ENCODE measurements around the gene GALK1.
"Not testable (repeated sequence)": the region's sequence is repeated elsewhere in the genome, so short reads cannot be mapped to it uniquely, and the experiment has no call there.

Gene GALK1

DNA sequence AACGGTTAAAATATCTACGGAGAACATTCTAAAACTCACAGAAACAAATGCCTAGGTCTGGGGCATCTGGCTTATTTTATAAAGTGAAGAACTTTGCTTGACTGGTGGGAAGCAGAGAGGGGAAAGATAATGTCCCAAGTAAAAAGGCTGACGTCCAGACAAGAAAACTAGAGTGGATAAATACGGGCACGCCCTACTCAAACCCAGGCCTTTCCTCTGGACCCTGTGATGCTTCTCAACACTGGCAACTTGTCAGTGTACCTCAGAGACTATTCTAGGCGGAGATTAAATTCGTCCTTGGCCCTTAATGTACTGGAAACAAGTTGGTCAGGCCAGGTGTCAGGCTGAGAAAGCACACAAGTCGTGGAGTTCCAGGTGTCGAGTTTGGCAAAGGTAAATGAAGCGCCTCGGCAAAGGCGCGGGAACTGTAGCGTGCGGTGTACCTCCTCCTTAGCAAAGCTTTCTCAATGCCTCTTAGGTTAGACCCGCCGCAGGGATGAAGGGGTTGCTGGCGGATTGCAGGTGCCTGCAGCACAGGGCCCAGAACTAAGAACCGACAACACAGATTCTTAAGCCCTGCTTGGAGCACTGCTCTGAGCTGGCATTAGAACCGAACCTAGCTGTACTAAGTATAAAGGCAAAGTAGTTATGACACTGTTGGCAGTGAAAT, 18.9 kb upstream of the GALK1 start:
- DNase-seq = no peak

DNA sequence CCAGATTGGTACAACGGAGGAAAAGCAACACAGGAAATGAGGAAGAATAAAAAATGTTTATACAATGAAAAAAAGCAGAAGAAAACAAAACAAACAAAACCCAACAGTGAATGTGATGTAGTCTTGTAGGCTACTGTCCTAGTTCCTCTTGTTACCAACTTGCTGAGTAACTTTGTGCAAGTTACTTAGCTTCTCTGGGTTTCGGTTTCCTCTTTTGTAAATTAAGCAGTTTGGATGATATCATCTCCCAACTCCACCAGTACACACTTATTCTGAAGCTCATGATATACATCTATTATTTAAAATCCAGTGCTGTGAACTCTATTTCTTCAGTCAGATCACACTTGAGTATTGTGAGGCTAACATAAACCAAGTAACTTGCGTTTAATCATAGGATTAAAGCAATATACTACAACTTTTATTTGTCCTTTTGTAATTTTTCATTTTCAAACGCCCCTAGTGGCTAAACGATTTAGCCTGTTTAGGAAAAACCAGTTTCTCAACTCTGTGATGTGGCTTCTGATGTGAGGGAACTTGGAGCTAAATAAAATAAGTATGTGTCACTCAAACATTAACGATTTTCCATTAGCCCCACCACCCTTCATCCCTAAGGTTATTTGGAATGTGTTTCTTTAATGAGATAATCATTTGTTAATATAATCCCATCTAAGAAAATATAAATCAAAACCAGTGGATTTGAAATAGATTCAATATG, 18.2 kb upstream of the GALK1 start:
- DNase-seq = peak; percentile 92

DNA sequence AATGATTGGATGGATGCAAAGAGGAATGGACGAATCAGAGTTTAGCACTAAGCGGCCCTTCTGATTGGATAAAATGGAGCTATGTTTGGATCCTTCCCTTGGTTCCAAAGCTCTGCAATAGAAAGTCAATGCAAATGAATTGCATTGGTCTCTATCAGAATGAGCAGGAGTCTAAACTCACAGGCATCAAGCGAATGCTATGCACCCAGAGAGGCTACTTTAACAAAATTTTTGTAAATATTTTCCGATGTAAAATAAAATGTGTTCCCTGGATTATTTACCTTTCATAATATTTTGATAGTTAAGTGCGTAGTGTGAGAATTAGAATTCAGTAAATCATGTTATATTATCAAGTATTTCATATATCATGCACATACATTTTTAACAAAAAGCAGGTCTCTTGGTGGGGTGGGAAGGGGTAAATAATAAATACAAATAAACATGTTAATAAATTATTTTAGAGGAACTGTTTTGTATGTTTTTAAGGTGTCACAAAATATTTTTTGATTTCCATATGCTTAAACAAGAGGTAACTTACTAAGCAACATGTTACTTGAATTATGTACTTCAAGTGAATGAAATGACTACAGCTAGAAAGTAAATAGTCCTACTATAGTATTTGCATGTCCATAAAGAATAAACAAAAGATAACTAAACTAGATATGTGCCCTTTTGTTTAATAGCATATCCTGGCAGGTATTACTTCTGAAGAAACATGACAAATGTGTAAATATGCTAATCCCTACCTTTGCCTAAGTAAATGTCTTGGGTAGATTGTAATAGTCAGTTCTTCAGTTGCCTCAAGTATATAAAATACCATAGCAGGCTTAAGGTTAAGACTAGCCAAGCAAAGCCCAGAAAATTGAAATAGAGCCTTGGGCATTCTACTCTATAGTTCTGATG, 15.2 kb upstream of the GALK1 start:
- no peak for DNase-seq

DNA sequence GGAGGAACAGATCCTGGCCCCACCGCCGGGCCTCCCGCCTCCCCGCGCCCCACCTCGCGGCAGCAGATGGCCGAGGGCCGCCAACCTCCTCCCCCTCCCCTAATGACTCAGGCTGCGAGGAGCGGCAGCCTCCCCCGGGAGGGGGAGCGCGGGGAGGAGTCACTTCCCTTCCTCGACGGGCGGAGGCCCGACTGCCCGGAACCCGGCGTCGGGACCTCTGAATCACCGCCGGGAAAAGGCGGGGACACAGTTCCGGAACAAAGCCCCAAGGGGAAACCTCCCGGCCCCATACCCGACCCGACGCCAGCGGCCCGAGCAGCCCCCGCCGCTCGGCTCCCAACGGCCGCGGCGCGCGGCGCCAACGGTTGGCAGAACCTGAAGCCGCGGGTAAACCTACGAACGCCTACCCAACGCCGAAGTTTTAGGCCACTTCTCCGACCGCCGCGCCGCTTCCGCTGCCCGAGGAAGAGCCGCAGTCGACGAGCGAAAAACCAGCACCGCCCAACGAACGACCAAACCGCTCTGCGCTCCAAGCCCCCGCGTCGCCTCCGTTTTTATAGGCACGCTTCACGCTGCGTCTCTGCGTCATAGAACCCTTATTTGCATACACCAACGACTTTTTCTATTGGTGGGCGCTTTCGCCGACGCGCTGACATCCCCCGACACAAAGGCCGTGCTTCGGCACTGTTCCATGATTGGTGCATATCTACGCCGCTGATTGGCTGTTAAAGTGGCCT, 14.4 kb upstream of the GALK1 start:
- DNase-seq = peak; percentile 95

DNA sequence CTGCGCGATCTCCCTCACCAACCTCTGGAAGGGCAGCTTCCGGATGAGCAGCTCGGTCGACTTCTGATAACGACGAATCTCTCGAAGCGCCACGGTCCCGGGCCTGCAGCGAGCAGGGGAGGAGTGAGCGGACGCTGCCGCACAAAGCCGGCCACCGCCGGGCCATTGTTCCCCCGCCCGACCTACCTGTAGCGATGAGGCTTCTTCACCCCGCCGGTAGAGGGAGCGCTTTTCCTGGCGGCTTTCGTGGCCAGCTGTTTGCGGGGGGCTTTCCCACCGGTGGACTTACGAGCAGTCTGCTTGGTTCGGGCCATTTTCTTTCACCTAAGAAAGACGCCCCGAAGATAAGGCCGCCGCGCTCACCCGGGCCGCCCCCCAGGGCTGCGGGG, 13.9 kb upstream of the GALK1 start:
- DNase-seq = no peak

DNA sequence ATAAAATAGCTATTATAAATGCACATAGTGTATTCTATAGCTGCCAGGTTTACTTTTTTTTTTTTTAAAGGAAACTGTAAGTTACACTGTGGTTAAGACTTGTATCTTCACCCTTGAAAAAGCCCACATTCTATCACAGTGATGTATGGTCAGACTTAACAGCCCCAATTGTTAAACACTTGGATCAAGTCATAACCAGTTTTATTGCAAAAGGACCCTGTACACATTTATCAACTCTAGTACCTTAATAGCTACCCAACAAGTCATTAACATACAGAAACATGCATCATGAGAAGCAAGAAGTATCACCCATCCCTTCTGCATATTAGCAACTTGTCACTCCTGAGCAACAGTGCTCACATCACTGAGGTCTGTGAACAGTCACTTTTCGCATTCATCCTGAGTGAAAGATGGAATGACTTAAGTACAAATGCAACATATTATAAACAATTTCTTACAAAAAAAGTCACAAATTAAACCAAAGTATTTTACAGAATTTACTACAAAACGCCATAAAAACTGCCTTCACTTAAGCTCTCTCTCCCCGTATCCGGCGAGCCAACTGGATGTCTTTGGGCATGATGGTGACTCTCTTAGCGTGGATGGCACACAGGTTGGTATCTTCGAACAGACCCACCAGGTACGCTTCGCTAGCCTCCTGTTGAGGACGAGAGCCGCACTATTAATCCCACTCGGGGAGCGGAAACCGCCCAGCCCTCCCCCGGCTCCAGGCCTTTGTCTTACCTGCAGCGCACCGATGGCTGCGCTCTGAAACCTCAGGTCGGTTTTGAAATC, 13.3 kb upstream of the GALK1 start:
- not testable (repeated sequence) for DNase-seq

DNA sequence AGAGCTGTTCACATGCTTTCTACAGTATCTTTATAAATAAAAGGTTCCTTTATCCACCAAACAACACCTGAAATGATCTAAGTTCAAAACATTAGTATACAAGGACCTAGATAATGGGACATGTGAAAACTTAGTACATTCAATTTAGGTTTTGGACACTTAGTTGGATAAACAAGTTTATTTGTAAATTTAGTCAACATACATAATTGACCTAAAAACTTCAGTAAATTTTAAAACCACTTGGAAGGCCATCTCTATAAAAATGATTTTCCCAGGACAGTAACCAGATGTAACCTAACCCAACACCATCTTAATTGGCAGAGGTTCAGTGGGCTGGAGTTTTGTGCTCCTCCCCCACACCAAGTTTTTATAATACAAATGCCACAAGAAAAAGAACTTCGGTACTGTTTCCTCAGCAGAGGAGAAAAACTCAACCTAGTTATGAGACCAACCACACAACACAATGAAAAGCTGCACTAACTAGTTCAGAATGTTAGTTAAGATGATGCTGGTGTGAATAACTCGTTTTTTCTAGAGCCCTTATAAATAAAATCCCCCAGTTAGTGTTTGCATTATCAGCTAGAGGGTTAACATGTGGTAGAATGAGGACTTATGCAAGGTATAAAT, 12.4 kb upstream of the GALK1 start:
- DNase-seq = no peak

DNA sequence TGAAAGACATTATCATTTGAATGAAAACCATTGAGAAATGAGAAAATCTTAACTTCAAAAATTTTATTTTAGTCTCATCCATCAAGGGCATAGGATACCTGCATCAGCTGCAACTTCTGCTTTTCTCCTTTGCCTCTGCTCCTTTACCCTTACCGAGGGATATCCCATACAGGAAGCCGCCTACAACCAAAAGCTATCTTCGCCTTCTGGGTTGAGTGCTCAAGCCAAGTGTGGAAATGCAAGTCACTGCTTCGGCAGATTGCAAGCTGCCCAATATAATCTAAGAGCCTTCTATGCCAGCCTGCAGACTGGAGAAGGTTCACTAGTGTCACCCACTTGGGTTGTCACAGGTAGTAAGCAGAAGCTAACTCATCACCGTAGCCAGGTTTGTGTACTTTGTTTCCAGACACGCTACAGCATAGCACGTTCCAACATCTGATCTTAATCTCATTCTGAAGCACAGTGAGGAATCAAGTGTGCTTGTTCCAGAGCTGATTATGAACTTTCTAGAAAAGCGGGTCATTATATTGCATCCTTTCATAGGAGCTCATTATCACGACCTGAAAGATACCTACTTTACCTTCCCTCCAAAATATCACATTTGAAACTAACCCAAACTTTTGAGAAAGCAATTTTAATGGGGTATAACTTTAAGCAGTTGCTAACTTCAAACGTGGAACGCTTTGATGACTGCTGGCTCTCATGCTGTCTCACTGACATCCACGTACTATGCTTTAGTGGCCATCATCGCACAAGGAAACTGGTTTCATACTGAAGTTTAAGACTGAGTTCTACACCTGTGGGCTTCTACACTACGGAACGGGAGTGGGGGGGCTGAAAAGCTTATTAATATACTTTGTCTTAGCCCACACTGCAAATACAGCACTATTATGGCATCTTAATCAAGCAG, 11.6 kb upstream of the GALK1 start:
- DNase-seq = no peak

DNA sequence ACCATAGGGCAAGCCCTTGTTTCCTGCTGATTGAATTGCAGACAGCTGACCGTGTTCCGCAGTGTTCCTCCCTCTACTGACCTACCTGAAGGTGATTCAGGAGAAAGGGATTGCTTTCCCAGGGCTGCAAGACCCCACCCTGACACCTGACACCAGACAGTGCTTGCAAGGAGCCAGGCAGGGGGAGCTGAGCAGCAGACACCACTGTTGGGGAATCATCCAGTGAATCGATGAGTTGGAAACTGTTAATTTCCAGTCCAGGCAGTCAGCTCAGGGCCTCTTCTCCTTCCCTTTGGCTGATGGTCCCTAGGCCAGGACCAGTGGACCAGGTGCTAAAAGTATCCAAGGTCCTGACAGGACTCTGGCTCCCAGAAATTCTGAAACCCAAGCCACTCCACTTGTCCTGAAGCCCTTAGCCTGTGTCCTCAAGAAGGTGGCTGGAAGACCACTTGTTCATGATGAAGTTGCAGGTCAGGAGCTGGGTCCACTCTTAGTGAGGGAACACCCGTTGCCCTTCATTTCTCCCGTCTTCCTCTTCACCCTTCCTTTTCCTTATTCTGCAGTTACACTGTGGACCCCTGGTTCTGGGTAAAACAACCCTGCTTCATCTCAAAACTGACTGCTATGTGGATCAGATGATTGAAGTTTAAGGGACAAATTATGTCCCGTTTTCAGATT, 10.1 kb upstream of the GALK1 start:
- DNase-seq = no peak

DNA sequence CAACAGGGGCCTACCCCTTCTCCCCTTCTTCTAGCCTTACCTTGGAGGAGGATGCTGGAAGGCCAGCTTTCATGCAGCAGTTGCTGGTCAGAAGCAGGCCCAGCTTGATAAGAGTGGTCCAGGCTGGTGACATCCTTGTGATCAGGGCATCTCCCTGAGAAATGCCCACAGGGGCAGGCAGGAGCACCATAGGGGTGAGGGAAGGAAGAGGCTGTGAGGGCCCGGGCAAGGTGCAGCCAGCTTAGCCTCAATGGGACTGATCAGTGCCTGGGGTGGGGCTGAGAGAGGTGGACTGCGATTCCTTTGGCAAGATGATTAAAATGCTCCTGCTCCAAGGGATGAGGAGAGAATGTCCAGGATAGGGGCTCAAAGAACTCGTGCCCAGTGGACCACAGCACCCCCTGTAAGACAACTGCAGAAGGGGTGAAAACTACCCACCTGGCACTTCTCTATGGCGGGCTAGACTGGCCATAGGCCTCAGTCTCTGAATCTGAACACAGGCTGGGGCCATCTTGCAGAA, 9.5 kb upstream of the GALK1 start:
- DNase-seq = no peak

DNA sequence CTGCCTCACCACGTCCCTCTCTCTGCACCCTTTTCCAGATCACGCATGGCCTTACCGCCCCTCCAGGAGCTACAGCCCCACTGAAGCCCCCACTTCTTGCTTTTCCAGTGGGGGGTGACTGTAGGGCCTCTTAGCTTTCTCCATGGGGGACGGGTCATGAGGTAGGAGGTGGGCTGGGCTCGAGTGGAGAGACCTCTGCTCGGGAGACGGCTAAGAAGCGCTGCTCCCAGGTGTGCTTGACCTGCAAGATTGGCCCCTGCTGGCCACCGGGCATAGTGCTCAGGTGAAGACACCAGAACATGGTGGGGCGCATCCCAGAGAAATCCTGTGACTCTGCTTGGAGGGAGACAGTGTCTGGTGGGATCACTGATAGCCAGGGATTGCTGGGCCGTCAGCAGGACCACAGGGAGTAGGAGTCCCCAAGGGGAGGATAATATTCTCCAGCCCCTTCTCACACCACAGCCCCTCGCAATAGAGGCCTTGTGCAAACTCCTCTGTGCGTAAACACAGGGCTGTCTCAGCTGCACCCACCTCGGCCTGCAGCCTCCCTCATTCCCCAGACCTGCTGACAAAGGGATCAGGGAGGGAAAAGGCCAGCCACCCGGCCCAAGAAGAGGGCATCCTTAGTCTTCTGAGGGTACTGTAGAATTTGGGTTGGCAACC, 8.9 kb upstream of the GALK1 start:
- DNase-seq = no peak

DNA sequence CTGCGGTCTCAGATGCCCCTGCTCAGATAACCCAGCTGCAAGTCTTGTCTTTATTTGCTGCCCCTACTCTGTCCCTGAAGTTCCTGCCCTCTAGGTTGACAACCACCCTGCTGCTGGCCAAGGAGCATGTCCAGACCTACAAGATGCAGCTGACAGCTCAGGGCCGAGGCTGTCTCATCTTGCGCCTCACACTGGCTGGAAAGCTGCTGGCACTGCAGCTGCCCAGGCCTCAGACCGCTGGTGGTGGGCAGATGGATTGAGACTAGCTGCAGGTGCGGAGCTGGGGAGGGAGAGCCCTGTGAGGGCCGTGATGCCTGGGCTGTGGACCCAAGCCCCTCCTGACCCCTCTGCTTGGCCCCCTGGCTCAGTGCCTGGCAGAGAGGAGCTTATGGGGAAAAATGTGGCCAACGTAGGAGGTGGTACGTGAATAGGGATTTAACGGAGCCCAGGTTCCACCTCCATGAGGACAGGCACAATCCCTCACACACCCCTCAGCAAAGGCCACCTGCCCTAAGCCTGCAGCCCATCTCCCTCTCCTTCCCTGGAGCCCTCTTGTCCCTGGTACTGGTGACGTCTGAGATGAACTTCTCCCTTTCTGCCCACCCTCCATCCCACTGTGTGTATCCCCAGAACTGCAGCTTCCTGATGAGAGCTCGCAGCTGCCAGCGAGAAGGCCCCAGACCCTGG, 8.3 kb upstream of the GALK1 start:
- no peak for DNase-seq

DNA sequence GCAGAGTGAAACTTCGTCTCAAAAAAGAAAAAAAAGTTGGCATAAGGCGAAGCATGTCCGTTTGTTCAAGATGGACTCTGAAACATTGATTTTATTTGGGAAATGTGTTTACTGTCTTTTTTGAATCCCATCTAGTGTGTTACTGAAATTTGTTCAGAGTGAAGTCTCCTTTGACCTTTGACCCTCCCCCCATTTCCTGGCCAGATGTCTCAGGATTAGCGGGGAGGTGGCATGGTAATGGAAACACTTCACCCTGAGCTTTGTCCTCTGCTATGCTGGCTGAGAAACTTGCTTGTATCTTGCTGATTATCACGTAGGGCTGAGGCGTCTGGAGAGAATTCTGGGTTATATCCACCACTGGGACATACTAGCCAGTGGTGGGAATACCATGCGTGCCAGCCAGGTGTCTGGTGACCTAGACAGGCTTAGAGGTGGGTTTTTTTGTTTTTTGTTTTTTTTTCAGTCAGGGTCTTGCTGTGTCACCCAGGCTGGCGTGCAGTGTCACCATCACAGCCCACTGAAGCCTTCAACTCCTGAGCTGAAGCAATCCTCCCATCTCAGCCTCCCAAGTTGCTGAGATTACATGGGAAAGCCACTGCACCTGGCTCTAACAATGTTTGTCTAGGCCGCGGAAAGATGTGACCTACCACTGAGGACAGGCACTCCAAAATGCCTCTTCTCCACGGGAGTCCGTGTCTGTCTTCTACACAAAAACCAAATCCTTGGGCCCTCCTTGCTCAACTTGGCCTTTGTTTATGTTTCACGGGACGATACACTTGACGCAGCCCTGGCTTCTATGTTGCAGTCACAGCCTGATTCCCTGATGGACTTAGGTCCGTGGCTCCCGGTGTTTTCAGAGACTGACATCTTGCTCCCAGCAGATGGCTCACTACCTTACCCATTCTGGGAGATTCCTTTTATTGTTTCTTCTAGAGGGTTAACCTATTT, 6.6 kb upstream of the GALK1 start:
- DNase-seq = no peak

DNA sequence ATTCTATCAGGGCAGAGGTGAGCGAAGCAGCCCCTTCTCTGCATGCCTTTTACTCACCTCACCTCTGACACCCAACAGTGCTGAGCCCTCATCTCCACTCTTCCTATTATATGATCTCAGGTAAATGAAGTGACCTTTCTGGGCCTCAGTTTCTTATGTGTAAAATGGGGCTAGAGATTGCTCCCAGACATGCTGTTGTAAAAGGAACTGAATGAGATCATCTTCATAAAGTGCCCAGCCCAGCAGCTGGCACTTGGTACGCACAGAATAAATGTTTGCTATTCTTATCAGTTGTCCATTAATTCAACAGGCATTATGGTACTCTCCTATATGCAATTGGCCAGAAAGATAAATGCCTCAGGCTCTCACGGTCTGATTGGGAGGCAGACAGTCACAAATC, 4.5 kb upstream of the GALK1 start:
- no peak for DNase-seq

DNA sequence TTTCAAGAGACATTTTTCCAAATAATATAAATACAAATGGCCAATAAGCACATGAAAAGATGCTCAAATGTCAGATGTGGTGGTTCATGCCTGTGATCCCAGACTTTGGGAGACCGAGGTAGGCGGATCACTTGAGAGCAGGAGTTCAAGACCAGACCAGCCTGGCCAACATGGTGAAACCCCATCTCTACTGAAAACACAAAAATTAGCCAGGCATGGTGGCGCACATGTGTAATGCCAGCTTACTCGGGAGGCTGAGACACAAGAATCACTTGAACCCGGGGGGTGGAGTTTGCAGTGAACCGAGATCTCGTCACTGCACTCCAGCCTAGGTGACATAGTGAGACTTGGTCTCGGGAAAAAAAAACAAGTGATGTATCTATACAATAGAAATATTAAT, 2.9 kb upstream of the GALK1 start:
- DNase-seq = no peak

DNA sequence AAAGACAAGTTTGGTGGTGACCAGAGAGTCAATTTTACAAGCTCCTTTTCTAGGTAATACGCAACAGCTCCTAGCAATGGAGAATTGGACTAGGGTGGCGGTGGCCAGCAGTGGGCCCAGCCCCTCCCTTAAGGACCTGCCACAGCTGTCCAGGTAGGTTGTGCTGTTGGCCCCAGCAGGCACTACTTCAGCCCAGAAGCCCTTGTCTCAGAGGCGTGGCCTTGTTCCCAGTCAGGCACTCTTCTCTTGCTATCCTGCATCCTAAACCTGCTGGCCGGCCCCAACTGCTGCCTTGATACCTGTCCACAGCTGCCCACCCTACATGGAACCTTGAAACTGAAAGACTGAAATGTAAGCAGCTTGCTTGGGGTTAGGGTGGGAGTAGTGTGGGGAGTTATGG, 989 bp upstream of the GALK1 start:
- no peak for DNase-seq

DNA sequence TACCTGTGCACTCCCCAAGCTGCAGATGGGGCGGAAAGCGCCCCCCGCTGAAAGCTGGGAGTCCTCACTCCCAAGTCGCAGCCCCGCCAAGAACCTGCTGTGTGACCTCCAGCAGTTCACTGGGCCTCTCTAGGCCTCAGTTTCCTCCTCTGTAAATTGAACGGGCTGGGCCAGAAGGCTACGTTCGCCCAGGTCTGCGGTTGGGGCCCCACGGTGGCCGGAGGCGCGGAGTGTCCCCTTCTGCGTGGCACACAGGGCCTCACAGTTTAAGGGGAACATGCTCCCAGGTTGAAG, 628 bp downstream of the GALK1 start:
- no peak for DNase-seq

All from KG1 (cell line).